ENCODE measurements around the gene LEO1. TPM values are rescaled to one million over a fixed set of nuclear protein-coding genes. Genes with fewer than 3 reads are reported as not detected.

Gene LEO1
- total and polyA plus RNA-seq, 2 donors (not counting 1 experiment from before 2014, with no cell fraction given) = 1.9 to 19.1 TPM

GRCh38 chr15:52018693-52019393, 47.3 kb upstream of the LEO1 start, which contains the start of gene MAPK6:
TSS of gene MAPK6 (plus strand) at chr15:52019219. CDS start at chr15:52046461, 27,242 bp downstream.
- Histone ChIP-seq H3K4me2 (replicated peaks; ENCODE audit: low read depth, low read length, poor library complexity, severe bottlenecking) (peak within 1 kb of the TSS; percentile 84), H4K20me1 (ENCODE audit: control insufficient read depth, insufficient read depth, low read length, poor library complexity, severe bottlenecking) (peaks cover 29% of the 10 kb centered on the region), H3K9ac (ENCODE audit: low read length) (peak within 1 kb of the TSS; percentile 77), H3K27ac (ENCODE audit: low read length in 2 of 2) (peak within 1 kb of the TSS; percentile 83 to 86), H3K36me3 (replicated peaks in 1 of 2; ENCODE audit: control extremely low read depth in 1 of 2, control insufficient read depth in 1 of 2, extremely low read depth in 1 of 2, insufficient read depth in 2 of 2, low read length in 1 of 2) (no peaks in the 10 kb centered on the region), H3K79me2 (ENCODE audit: control insufficient read depth, insufficient read depth, low read length) (peaks cover 42% of the 10 kb centered on the region), H3K27me3 (replicated peaks in 1 of 4; ENCODE audit: control extremely low read depth in 1 of 4, control insufficient read depth in 3 of 4, insufficient read depth in 4 of 4, low read length in 3 of 4) (no peaks in the 10 kb centered on the region), H3K4me1 (ENCODE audit: control insufficient read depth in 2 of 2, insufficient read depth in 2 of 2, low read length in 2 of 2) (peaks cover 24 to 27% of the 10 kb centered on the region in 2 donors), H3K9me3 (ENCODE audit: control extremely low read depth in 1 of 3, control insufficient read depth in 2 of 3, insufficient read depth in 1 of 3, low read length in 2 of 3) (no peaks in the 10 kb centered on the region), H3K4me3 (ENCODE audit: control extremely low read depth in 1 of 5, extremely low read depth in 1 of 5, insufficient read depth in 1 of 5, low read depth in 2 of 5, low read length in 4 of 5) (peak within 1 kb of the TSS; percentile 68 to 83 (median 81)), H2AFZ (ENCODE audit: insufficient read depth, low read depth, low read length, poor library complexity, severe bottlenecking) (peak within 1 kb of the TSS; percentile 76)
- Mint-ChIP-seq H3K4me3 (peak within 1 kb of the TSS; percentile 98), H3K27ac (peak within 1 kb of the TSS; percentile 100), H3K9me3 (ENCODE audit: insufficient read depth) (no peaks in the 10 kb centered on the region), H3K4me1 (peaks cover 30% of the 10 kb centered on the region), H3K27me3 (no peaks in the 10 kb centered on the region)
- POLR2A ChIA-PET = interaction anchor here (0.7 kb wide), 1 partner anchor 19 kb away, joined by 3 read pairs; no protein-coding TSS in a partner anchor
- intact Hi-C loops (cut with micrococcal nuclease) = loop anchor here (1.0 to 2.0 kb wide), 3 partner anchors 48 to 550 kb away; partner anchors contain the start of genes ARPP19 and LEO1
- WGBS (ENCODE audit: insufficient coverage) = 7% methylated on average over 59 of the region's 59 CpGs
- ATAC-seq (ENCODE audit: low read depth) = peak; percentile 86
- no peak for TF ChIP-seq CTCF (IDR thresholded peaks at IDR 0.05)
- no peak for TF ChIP-seq EZH2 (IDR thresholded peaks at IDR 0.05; ENCODE audit: borderline replicate concordance, insufficient read depth, low read depth, low read length, poor library complexity, severe bottlenecking)
- CTCF ChIA-PET = no interaction called here
- peak; percentile 98 for DNase-seq

GRCh38 chr15:52018244-52018643, 46.7 kb upstream of the LEO1 start:
- TF ChIP-seq CTCF (IDR thresholded peaks at IDR 0.05) (no peak), EZH2 (IDR thresholded peaks at IDR 0.05; ENCODE audit: borderline replicate concordance, insufficient read depth, low read depth, low read length, poor library complexity, severe bottlenecking) (no peak)
- CTCF ChIA-PET = no interaction called here
- Histone ChIP-seq H3K79me2 (ENCODE audit: control insufficient read depth, insufficient read depth, low read length) (peaks cover 36% of the 10 kb centered on the region), H3K27me3 (replicated peaks in 1 of 4; ENCODE audit: control extremely low read depth in 1 of 4, control insufficient read depth in 3 of 4, insufficient read depth in 4 of 4, low read length in 3 of 4) (no peaks in the 10 kb centered on the region), H3K4me3 (ENCODE audit: control extremely low read depth in 1 of 5, extremely low read depth in 1 of 5, insufficient read depth in 1 of 5, low read depth in 2 of 5, low read length in 4 of 5) (peak overlapping the region in 3 of 5 experiments; percentile 79 to 83 (median 81)), H3K9ac (ENCODE audit: low read length) (peak overlapping the region; percentile 63), H3K36me3 (replicated peaks in 1 of 2; ENCODE audit: control extremely low read depth in 1 of 2, control insufficient read depth in 1 of 2, extremely low read depth in 1 of 2, insufficient read depth in 2 of 2, low read length in 1 of 2) (no peaks in the 10 kb centered on the region), H3K9me3 (ENCODE audit: control extremely low read depth in 1 of 3, control insufficient read depth in 2 of 3, insufficient read depth in 1 of 3, low read length in 2 of 3) (no peaks in the 10 kb centered on the region), H3K27ac (ENCODE audit: low read length in 2 of 2) (peak overlapping the region; percentile 83 to 86), H2AFZ (ENCODE audit: insufficient read depth, low read depth, low read length, poor library complexity, severe bottlenecking) (no peak overlapping the region), H3K4me2 (replicated peaks; ENCODE audit: low read depth, low read length, poor library complexity, severe bottlenecking) (peak overlapping the region; percentile 80), H4K20me1 (ENCODE audit: control insufficient read depth, insufficient read depth, low read length, poor library complexity, severe bottlenecking) (peaks cover 26% of the 10 kb centered on the region), H3K4me1 (ENCODE audit: control insufficient read depth in 2 of 2, insufficient read depth in 2 of 2, low read length in 2 of 2) (peaks cover 24 to 27% of the 10 kb centered on the region in 2 donors)
- Mint-ChIP-seq H3K27ac (peak overlapping the region; percentile 100), H3K27me3 (no peaks in the 10 kb centered on the region), H3K9me3 (ENCODE audit: insufficient read depth) (no peaks in the 10 kb centered on the region), H3K4me1 (peaks cover 30% of the 10 kb centered on the region), H3K4me3 (peak overlapping the region; percentile 98)
- POLR2A ChIA-PET = interaction anchor here (0.7 kb wide), 1 partner anchor 19 kb away, joined by 3 read pairs; no protein-coding TSS in a partner anchor
- 100% methylated on average over 5 of the region's 7 CpGs for WGBS (ENCODE audit: insufficient coverage)
- no peak for ATAC-seq (ENCODE audit: low read depth)
- intact Hi-C loops (cut with micrococcal nuclease) = loop anchor here (2.0 kb wide), 2 partner anchors 161 to 551 kb away; partner anchors contain the start of gene ARPP19
- no peak for DNase-seq
